Heart right ventricle (tissue), 16 donors: ENCODE measurements around the gene PAX5. TPM values are rescaled to one million over a fixed set of nuclear protein-coding genes. Genes with fewer than 3 reads are reported as not detected.

Experiments
- ATAC-seq, 8 donors: fragments of 200-7000 bp; cut with Tn5 transposase; one replicate each; pipeline ENCODE4 v1.9.1; 2020; ENCODE audit warnings: mild to moderate bottlenecking in 8 of 8, moderate library complexity in 8 of 8, moderate number of reproducible peaks in 1 of 8
- DNase-seq, 2 donors: peaks; one replicate each; pipeline ENCODE4 v3.0.0-alpha.2; 2020
- H3K27ac ChIP-seq, 10 donors: fragments of 200-600 bp; sonication (generic) in 2 of 10; one replicate each; pipeline versions ENCODE4 v1.5.0 to v1.8.0; 2020 to 2022; ENCODE audit warnings: mild to moderate bottlenecking in 3 of 10
- H3K27me3 ChIP-seq, 7 donors: fragments of 200-600 bp; one replicate each; pipeline ENCODE4 v1.8.0; 2021 to 2022; ENCODE audit warnings: mild to moderate bottlenecking in 2 of 7
- H3K36me3 ChIP-seq, 9 donors: fragments of 200-600 bp; sonication (generic) in 1 of 9; one replicate each; pipeline versions ENCODE4 v1.5.0 to v1.8.0; 2020 to 2022; ENCODE audit warnings: mild to moderate bottlenecking in 2 of 9
- H3K4me1 ChIP-seq, 9 donors: fragments of 200-600 bp; sonication (generic) in 1 of 9; one replicate each; pipeline versions ENCODE4 v1.5.0 to v1.8.0; 2020 to 2022; ENCODE audit warnings: mild to moderate bottlenecking in 4 of 9
- H3K4me3 ChIP-seq, 10 donors: fragments of 200-600 bp; sonication (generic) in 2 of 10; one replicate each; pipeline versions ENCODE4 v1.5.0 to v1.8.0; 2020 to 2022; ENCODE audit warnings: mild to moderate bottlenecking in 7 of 10, moderate library complexity in 2 of 10
- H3K9me3 ChIP-seq, 11 donors: fragments of 200-600 bp in 10 of 11; sonication (generic) in 2 of 11; one replicate each; pipeline versions ENCODE4 v1.5.0 to v1.8.0; 2013 to 2022; ENCODE audit warnings: mild to moderate bottlenecking in 2 of 11, control low read depth in 1 of 11, moderate library complexity in 1 of 11
- WGBS, 2 donors: extraction: QIAGEN DNeasy Blood & Tissue Kit; methylation state at CpG; one replicate each; pipeline ENCODE4 v1.1.7; 2013; ENCODE audit warnings: inconsistent platforms in 1 of 2; 5-methylcytosine and 5-hydroxymethylcytosine counted together
- intact Hi-C, 10 donors: fragments of 100-400 bp; cut with DNase I; formaldehyde crosslinking; loops; one replicate each; pipeline versions ENCODE4 v1.11.1 to v1.14.2; 2022
- polyA plus RNA-seq, 2 donors: library from polyadenylated mRNA; stranded (reverse); fragments of 200-250 nt; gene quantifications; one replicate each; pipeline ENCODE4 v1.2.3, GENCODE V29; 2013
- total RNA-seq, 10 donors: library from RNA; stranded (reverse); fragmentation: NEBNext Ultra II Directional in 3 of 10; extraction: Animal tissue kit (Norgen Biotek cat#: 25700) in 3 of 10; gene quantifications; one replicate each; pipeline versions ENCODE4 v1.2.1 to v1.2.4, GENCODE V29; 2021 to 2023
- TF ChIP-seq, protein P1 (sequence below), 9 donors: fragments of 200-600 bp; sonication (generic) in 2 of 9; IDR thresholded peaks; one replicate each; pipeline versions ENCODE4 v1.5.0 to v1.8.0; 2021 to 2022; ENCODE audit warnings: antibody characterized with exemption in 9 of 9, mild to moderate bottlenecking in 5 of 9, moderate library complexity in 1 of 9
- donor health status: Arrhythmogenic right ventricular cardiomyopathy.
- donor health status: ischemic (EF 13 %, LVEDD 7.1; RV severe dilation, severe dysfunction).
- donor health status: healthy with polysubstance abuse.
- donor health status: DM: no; HTN: yes; CAD: no.
- donor health status: DM: no; HTN: no; CAD: no.
- donor health status: ischemic (EF 25% LVEDD 6.9; RV normal size, moderate dysfunction).
- donor health status: ischemic (EF 25% LVEDD 5.7; RV mildly dilated, moderate dysfunction).
- donor health status: healthy.
- donor health status: DM: yes; HTN: yes; CAD: no.
- donor health status: Ischemic cardiomyopathy.
- donor health status: ischemic (EF 35%, LVEDD 5.7; RV mildly dilated, moderate dysfunction).
- donor health status: nonischemic (EF 11% LVEDD 7.7; RV severe dilation, severe dysfunction).
- donor health status: DM: yes; HTN: yes; CAD: no.
- donor health status: PGD.
- donor health status: ischemic (EF 29% LVEDD 5.4; RV normal size, mild dysfunction).
- donor health status: nonischemic (EF 23%, LVEDD 6.1; RV moderate dilation, normal function).

The PAX5 gene
- total and polyA plus RNA-seq, 12 donors: under 0.01 to 0.09 TPM; not detected in 10

DNA sequence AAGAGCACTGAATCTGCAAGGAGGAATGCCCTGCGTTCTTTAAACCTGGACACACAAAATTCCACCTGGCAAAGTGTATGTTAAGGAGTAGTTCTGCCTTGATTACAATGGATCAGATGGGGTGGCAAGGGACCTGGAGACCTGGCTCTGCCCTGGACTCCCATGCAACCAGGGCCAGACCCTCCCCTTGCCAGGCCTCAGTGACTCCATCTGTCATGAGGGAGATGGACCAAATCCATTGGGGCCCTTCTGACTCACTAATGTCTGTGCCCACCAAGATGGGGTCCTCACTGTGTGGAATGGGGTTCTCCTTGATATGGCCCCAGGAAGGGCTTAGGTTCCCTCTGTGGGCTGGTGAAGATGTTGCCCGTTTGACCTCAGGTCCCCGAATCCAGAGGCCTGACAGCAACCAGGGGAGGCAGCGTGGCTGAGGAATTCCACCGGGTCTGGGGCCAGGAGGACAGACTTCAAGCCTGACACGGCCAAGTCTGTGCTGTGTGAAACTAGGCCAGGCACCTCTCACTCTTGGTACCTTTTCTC is 100.3 kb downstream of the PAX5 start:
- Histone ChIP-seq H3K27me3 (peaks cover 0 to 41% (median 15%) of the 10 kb centered on the region in 7 donors), H3K4me1 (no peaks in the 10 kb centered on the region), H3K27ac (no peak overlapping the region), H3K36me3 (no peaks in the 10 kb centered on the region), H3K4me3 (no peak overlapping the region), H3K9me3 (peaks cover 0 to 13% (median 0%) of the 10 kb centered on the region in 11 donors)
- TF ChIP-seq, protein P1, sequence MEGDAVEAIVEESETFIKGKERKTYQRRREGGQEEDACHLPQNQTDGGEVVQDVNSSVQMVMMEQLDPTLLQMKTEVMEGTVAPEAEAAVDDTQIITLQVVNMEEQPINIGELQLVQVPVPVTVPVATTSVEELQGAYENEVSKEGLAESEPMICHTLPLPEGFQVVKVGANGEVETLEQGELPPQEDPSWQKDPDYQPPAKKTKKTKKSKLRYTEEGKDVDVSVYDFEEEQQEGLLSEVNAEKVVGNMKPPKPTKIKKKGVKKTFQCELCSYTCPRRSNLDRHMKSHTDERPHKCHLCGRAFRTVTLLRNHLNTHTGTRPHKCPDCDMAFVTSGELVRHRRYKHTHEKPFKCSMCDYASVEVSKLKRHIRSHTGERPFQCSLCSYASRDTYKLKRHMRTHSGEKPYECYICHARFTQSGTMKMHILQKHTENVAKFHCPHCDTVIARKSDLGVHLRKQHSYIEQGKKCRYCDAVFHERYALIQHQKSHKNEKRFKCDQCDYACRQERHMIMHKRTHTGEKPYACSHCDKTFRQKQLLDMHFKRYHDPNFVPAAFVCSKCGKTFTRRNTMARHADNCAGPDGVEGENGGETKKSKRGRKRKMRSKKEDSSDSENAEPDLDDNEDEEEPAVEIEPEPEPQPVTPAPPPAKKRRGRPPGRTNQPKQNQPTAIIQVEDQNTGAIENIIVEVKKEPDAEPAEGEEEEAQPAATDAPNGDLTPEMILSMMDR (IDR thresholded peaks at IDR 0.05): no peak
- ATAC-seq (no peak), DNase-seq (no peak)
- intact Hi-C loops: no loop called here
- WGBS, 2 donors: 64 to 69% methylated on average over 6 of the region's 6 CpGs

DNA sequence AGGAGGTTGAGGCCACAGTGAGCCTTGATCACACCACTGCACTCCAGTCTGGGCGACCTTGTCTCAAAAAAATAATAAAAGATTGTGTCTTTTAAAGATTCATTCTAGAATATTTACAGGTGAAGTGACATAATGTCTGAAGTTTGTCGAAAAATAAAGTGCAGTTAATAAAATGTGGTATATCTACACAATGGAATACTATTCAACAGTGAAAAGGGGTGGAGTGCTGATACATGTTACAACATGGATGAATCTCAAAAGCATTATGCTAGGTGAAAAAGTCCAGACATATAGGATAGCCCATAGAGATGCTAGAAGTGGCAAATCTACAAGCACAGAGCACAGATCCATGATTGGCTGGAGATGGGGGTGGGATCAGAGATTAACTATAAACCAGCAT is 101.9 kb downstream of the PAX5 start:
- H3K36me3 ChIP-seq: no peaks in the 10 kb centered on the region
- H3K27ac ChIP-seq: no peak overlapping the region
- TF ChIP-seq, protein P1 (IDR thresholded peaks at IDR 0.05): no peak
- no peak overlapping the region for H3K4me3 ChIP-seq
- peaks cover 0 to 33% (median 15%) of the 10 kb centered on the region in 7 donors for H3K27me3 ChIP-seq
- WGBS, 2 donors: 48% methylated on average over 2 of the region's 2 CpGs
- H3K9me3 ChIP-seq: peaks cover 0 to 13% (median 0%) of the 10 kb centered on the region in 11 donors
- H3K4me1 ChIP-seq: no peaks in the 10 kb centered on the region
- ATAC-seq (no peak), DNase-seq (no peak)
- intact Hi-C loops: no loop called here

DNA sequence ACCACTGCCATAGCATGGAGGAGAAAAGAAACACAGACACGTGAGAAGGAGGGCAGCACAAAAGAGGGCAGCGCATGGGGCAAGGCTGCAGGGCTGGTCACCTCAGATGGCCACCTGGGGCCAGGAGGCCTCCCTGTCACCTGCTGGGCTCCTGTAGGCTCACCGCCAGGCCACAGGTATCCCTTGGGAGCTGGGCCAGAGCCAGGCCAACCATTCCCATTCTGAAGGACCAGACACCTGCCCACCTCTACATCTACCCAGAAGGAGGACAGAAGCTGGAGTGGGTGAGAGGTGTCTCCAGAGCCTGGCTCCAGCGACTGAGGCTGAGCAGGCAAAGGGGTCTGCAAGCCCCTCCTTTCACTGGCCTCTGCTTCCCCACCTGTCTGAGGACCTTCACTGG is 103.1 kb downstream of the PAX5 start:
- H3K27me3 ChIP-seq: peaks cover 0 to 33% (median 11%) of the 10 kb centered on the region in 7 donors
- 88 to 89% methylated on average over 4 of the region's 4 CpGs for WGBS, 2 donors
- TF ChIP-seq, protein P1 (IDR thresholded peaks at IDR 0.05): no peak
- H3K9me3 ChIP-seq: peaks cover 0 to 13% (median 0%) of the 10 kb centered on the region in 11 donors
- ATAC-seq (no peak), DNase-seq (no peak)
- no peaks in the 10 kb centered on the region for H3K4me1 ChIP-seq
- H3K4me3 ChIP-seq: no peak overlapping the region
- no peak overlapping the region for H3K27ac ChIP-seq
- H3K36me3 ChIP-seq: no peaks in the 10 kb centered on the region
- intact Hi-C loops: no loop called here

DNA sequence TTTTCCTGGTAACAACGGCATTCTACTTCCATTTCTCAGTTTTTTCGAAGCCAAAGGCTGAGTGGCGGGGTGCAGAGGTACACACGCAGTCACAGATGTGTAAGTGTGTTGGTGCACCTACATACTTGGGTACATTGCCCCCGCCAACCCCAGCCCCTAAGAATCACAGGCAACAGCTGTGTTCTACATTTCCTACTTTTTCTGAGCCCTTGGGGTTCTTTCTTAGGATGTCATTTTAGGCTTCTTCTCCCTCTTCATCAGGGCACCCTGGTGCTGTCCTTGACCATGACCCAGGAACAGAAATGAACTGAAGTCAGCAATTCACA is 104.8 kb downstream of the PAX5 start:
- Histone ChIP-seq H3K4me3 (no peak overlapping the region), H3K9me3 (peaks cover 0 to 13% (median 0%) of the 10 kb centered on the region in 11 donors), H3K27me3 (peaks cover 0 to 38% (median 14%) of the 10 kb centered on the region in 7 donors), H3K4me1 (no peaks in the 10 kb centered on the region), H3K36me3 (no peaks in the 10 kb centered on the region), H3K27ac (no peak overlapping the region)
- no peak for ATAC-seq
- DNase-seq: no peak
- intact Hi-C loops: no loop called here
- WGBS, 2 donors: 82 to 89% methylated on average over 5 of the region's 5 CpGs
- TF ChIP-seq, protein P1 (IDR thresholded peaks at IDR 0.05): no peak
